A673 (cell line): Measurements from ENCODE around the gene CUEDC2. TPM values are rescaled to one million over a fixed set of nuclear protein-coding genes. Genes with fewer than 3 reads are reported as not detected.

Experiments
- BruUV-seq: library from RNA; stranded (reverse); fragments of 400-500 nt; replicated peaks from 2 replicates; lab custom pipeline; 2021; lab: Mats Ljungman, UMichigan
- CTCF ChIA-PET: fragments of 300-600 bp; sonication (Branson Sonifier 250); formaldehyde crosslinking; loops from one replicate; lab custom pipeline; 2022; ENCODE audit warnings: antibody characterized with exemption; lab: Charles Lee
- POLR2A ChIA-PET: fragments of 300-600 bp; sonication (Branson Sonifier 250); formaldehyde crosslinking; loops from one replicate; lab custom pipeline; 2022; ENCODE audit warnings: antibody characterized with exemption; ENCODE audit not compliant: low non-redundant PET; lab: Charles Lee
- DNase-seq: peaks from one replicate; pipeline ENCODE4 v3.0.0-alpha.2; 2015; ENCODE audit warnings: low spot score
- H3K27ac ChIP-seq: fragments of 200-600 bp; sonication (generic); 2 replicates; pipeline ENCODE4 v1.5.1; 2016; ENCODE audit warnings: mixed run types, low read depth, mild to moderate bottlenecking, mixed read lengths, antibody characterized with exemption, low read length; ENCODE audit not compliant: poor library complexity, severe bottlenecking
- H3K27me3 ChIP-seq: fragments of 200-600 bp; sonication (generic); replicated peaks from 2 replicates; pipeline ENCODE4 v1.6.1; 2017; ENCODE audit warnings: mixed run types, low read depth, mild to moderate bottlenecking, mixed read lengths, antibody characterized with exemption, low read length; ENCODE audit not compliant: insufficient read depth, poor library complexity
- H3K36me3 ChIP-seq: fragments of 200-600 bp; sonication (generic); 2 replicates; pipeline ENCODE4 v1.6.1; 2016; ENCODE audit warnings: mixed run types, mild to moderate bottlenecking, mixed read lengths, antibody characterized with exemption, low read length; ENCODE audit not compliant: insufficient read depth, poor library complexity, severe bottlenecking
- H3K4me1 ChIP-seq: fragments of 200-600 bp; sonication (generic); 2 replicates; pipeline ENCODE4 v1.6.1; 2017; ENCODE audit warnings: mixed run types, mild to moderate bottlenecking, mixed read lengths, antibody characterized with exemption, low read length; ENCODE audit not compliant: insufficient read depth, poor library complexity, severe bottlenecking
- H3K4me3 ChIP-seq: fragments of 200-600 bp; sonication (generic); 2 replicates; pipeline ENCODE4 v1.5.1; 2016; ENCODE audit warnings: low read depth, mixed run types, mild to moderate bottlenecking, mixed read lengths, low read length; ENCODE audit not compliant: poor library complexity, severe bottlenecking
- H3K9me3 ChIP-seq: fragments of 200-600 bp; sonication (generic); 2 replicates; pipeline ENCODE4 v1.6.1; 2016; ENCODE audit warnings: mixed run types, low read depth, mild to moderate bottlenecking, mixed read lengths, antibody characterized with exemption, low read length; ENCODE audit not compliant: poor library complexity, severe bottlenecking
- CTCF ChIP-seq: fragments of 300-800, 200-600 bp; sonication (generic); conservative IDR thresholded peaks from 2 replicates; pipeline ENCODE4 v1.5.1; 2017; ENCODE audit warnings: low read depth, mild to moderate bottlenecking, antibody characterized with exemption, low read length, moderate library complexity, mixed read lengths
- EZH2 ChIP-seq: fragments of 200-600 bp; sonication (generic); IDR thresholded peaks from 2 replicates; pipeline ENCODE4 v1.6.1; 2017; ENCODE audit warnings: borderline replicate concordance, low read depth, mild to moderate bottlenecking, mixed read lengths, antibody characterized with exemption, low read length; ENCODE audit not compliant: poor library complexity, severe bottlenecking
- intact Hi-C: fragments of 100-400 bp; cut with micrococcal nuclease; formaldehyde crosslinking; loops from one replicate; pipeline ENCODE4 v1.10.0; 2022; ENCODE audit not compliant: unreplicated experiment
- total RNA-seq: library from RNA; stranded (reverse); gene quantifications from 2 replicates; pipeline ENCODE4 v1.2.3, GENCODE V29; 2021

Gene CUEDC2
- total RNA-seq, 1 experiment from 2014 or later, result 63.7 TPM

- H3K36me3 ChIP-seq, result no peaks in the 10 kb centered on the region
- ChIA-PET CTCF (interaction anchor here (0.6 to 2.9 kb wide), 2 partner anchors 10 to 227 kb away, joined by 3 to 13 read pairs; no protein-coding TSS in a partner anchor), POLR2A (interaction anchor here (0.6 kb wide), 2 partner anchors 236 to 532 kb away, joined by 3 to 8 read pairs; no protein-coding TSS in a partner anchor)
- H3K4me1 ChIP-seq, result peaks cover 9% of the 10 kb centered on the region
- H3K4me3 ChIP-seq, result peak within 1 kb of the TSS; percentile 73
- intact Hi-C loops, result loop anchor here (5.0 to 10.0 kb wide), 3 partner anchors 163 to 249 kb away; partner anchors contain the start of gene TRIM8
- no peaks in the 10 kb centered on the region for H3K27me3 ChIP-seq
- peak within 1 kb of the TSS; percentile 90 for H3K27ac ChIP-seq
- DNase-seq, result peak; percentile 90
- no TSS peak for BruUV-seq
- no peaks in the 10 kb centered on the region for H3K9me3 ChIP-seq
- TF ChIP-seq EZH2 (no peak), CTCF (no peak)
Observed at GRCh38 chr10:102395400-102396316, 36.7 kb downstream of the CUEDC2 start, which contains the start of gene NFKB2. NFKB2 (plus strand) TSS chr10:102395705; CDS start chr10:102395960, 255 bp downstream.

GRCh38 chr10:102394801-102395399 is 37.5 kb downstream of the CUEDC2 start:
- intact Hi-C loops, result loop anchor here (1.0 to 10.0 kb wide), 5 partner anchors 84 to 250 kb away; partner anchors contain the start of gene TRIM8
- peak; percentile 61 for DNase-seq
- no peak for TF ChIP-seq EZH2
- no peak for TF ChIP-seq CTCF
- Histone ChIP-seq H3K36me3 (no peaks in the 10 kb centered on the region), H3K4me3 (peak overlapping the region; percentile 73), H3K27ac (peak overlapping the region; percentile 90), H3K9me3 (no peaks in the 10 kb centered on the region), H3K4me1 (peaks cover 9% of the 10 kb centered on the region), H3K27me3 (no peaks in the 10 kb centered on the region)
- no TSS peak for BruUV-seq
- ChIA-PET POLR2A (interaction anchor here (0.6 kb wide), 1 partner anchor 532 kb away, joined by 8 read pairs; no protein-coding TSS in a partner anchor), CTCF (interaction anchor here (0.6 to 2.9 kb wide), 3 partner anchors 10 to 226 kb away, joined by 3 to 13 read pairs (median 4); no protein-coding TSS in a partner anchor)

GRCh38 chr10:102394079-102394800 is 38.1 kb downstream of the CUEDC2 start:
- DNase-seq, result peak; percentile 94
- no peaks in the 10 kb centered on the region for H3K36me3 ChIP-seq
- peaks cover 5% of the 10 kb centered on the region for H3K4me1 ChIP-seq
- no TSS peak for BruUV-seq
- POLR2A ChIA-PET, result no interaction called here
- H3K27me3 ChIP-seq, result no peaks in the 10 kb centered on the region
- no peaks in the 10 kb centered on the region for H3K9me3 ChIP-seq
- peak overlapping the region; percentile 73 for H3K4me3 ChIP-seq
- intact Hi-C loops, result loop anchor here (1.0 to 10.0 kb wide), 3 partner anchors 85 to 251 kb away; partner anchors contain the start of gene TRIM8
- CTCF ChIA-PET, result interaction anchor here (0.6 to 2.9 kb wide), 6 partner anchors 9 to 479 kb away, joined by 3 to 13 read pairs (median 5); partner anchors contain the start of gene FBXL15
- peak overlapping the region; percentile 90 for H3K27ac ChIP-seq
- 0 out of 2 replicates have a peak, but pooled peaks have one; percentile 6 for TF ChIP-seq CTCF
- no peak for TF ChIP-seq EZH2
